Hematopoietic multipotent progenitor cell treated with erythropoietin and hydrocortisone succinate and interleukin-3 and kit ligand, for 8 days (in vitro differentiated cells): Measurements from ENCODE around the gene WSB1.

Experiments used
- DNase-seq: peaks from one replicate; pipeline ENCODE4 v3.0.0-alpha.2; 2015

Gene WSB1

DNA sequence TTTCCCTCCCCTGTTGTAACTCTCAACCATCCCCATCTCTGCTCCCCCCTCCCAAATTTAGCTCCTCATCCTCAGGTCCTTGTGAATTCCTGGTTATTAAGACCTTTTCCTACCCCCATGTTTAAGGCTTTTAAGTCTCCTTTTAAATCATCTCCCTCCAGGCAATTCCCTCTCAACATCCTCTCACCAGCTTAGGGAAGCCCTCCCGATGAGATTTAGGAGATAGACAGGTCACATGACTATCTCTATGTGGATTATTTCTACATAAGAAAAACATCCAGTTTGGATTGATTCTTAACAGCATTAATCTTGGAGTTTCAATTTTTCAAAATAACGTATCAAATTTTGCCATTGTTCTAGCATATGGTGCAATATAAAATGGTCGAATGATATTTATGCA, 12.5 kb upstream of the WSB1 start:
- DNase-seq, result no peak

DNA sequence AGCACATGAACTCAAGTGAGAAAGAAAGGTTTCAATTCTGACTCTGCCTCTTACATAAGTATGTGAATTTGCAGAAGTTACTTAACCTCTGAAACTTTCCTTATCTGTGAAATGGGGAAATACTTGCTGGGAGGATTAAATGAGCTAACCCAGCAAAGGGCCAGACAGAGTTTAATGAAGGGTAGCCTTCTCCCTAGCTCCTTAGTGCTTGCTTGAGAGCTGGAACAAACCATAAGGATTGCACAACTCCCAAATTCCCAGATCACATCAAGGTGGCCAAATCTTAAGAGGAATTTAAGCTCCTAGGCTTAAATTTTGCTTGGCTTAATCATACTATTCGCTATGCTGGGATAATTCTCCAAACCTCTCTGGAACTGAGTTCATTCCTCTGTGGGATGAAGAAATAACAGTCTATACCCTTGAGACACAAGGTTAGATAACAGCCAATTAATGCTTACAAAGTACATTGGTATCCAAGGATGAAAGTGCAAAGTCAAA, 11.8 kb upstream of the WSB1 start:
- no peak for DNase-seq

DNA sequence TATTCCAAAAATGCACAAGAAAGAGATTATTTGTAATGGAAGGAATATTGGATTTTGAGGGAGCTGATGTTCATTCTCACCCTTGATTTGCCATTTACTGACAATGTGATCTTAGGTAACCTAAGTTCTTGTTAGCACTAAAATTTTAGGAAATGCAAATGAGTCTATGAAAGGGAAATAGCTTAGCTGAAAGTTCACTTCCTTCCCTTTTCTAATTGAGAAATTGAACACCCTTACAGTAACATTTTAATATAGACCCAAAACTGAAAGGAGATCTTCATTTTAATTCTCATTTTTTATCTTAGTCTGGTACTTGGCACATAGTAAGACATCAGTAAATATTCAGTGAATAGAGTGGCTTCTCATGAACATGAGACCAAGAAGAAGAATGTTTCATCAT, 10.9 kb upstream of the WSB1 start:
- no peak for DNase-seq

DNA sequence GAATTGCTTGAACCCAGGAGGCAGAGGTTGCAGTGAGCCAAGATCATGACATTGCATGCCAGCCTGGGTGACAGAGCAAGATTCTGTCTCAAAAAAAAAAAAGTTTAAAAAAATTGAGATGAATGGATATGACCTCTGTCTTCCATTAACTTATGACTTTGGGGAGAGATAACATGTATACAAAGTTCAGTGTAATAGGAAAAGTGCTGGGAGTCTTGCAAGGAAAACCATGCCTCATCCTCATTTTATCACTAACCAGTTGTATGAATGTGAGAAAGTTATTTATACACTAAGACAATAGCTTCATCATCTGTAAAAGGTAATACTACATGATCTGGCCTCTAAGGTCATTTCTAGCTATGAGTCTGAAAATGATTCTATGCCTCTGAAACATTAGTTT, 10.2 kb upstream of the WSB1 start:
- DNase-seq, result no peak

DNA sequence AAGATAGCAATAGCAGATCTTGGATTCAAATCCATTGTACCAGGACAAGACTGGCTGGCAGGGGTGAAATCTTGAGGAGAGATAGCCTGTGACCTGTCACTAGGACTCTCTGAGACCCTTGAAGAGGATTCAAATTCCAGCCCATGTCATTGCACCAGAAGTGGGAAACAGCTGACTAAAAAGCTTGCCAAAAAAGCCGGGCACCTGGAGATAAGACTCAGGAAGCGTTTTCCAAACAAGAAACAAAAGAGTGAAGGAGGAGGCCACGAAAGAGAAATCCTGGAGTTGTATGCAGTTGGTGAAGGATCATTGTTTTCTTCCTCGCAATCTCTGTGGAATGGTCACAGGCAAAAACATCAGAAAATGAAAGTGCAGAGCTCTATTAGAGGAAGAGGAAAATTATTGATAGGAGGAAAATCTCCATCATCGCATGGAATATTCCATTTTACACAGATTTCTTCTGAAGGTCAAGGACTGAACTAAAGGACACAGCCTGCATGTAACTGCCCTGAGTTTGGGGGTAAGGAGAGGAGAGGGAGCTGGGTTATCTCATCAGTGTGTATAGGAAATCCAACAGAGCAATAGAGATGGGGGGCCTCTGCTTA, 9.0 kb upstream of the WSB1 start:
- no peak for DNase-seq

DNA sequence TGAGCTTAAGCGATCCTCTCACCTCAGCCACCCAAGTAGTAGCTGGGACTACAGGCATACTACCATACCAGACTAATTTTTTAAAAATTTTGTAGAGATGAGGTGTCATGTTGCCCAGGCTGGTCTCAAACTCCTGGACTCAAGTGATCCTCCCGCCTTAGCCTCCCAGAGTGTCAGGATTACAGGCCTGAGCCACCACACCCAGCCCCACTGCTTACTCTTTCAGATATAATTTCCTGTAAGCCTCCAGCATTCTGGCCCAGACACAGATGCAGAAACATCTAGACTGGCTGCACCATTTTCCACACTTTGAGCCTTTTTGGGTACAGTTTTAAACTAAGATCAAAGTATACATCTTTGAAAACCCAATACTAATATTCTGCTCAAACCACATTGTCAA, 8.4 kb upstream of the WSB1 start:
- DNase-seq, result no peak

DNA sequence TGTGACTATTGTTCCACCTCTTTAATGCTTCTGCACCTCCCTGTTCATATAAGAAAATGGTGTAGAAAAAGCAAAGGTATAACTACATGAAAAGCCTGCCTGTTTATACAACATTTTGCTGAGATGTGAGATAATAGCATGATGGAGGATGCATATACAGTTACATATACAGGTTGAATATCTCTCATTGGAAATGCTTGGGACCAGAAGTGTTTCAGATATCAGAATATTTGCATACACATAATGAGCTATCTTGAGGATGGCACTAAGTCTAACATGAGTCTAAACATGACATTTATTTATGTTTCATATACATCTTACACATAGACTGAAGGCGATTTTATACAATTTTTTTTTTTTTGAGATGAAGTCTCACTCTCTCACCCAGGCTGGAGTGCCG, 5.7 kb upstream of the WSB1 start:
- no peak for DNase-seq

DNA sequence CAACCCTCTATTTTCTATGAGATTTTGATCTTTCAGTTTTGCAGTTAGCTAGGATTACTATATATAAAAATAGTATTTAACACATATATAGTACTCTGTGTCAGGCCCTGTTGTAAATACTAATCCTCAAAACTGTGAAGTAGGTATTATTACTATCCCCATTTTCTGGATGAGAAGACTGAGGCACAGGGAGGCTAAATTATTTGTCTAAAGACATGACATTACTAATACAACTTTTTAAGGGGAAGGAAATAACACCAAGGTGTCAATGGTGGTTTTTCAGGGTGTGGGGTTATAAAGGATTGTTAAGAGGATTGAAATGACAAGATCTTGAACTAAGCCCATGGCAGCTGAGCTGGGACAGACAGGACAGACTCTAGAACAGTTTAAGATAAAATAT, 4.1 kb upstream of the WSB1 start:
- DNase-seq, result no peak

DNA sequence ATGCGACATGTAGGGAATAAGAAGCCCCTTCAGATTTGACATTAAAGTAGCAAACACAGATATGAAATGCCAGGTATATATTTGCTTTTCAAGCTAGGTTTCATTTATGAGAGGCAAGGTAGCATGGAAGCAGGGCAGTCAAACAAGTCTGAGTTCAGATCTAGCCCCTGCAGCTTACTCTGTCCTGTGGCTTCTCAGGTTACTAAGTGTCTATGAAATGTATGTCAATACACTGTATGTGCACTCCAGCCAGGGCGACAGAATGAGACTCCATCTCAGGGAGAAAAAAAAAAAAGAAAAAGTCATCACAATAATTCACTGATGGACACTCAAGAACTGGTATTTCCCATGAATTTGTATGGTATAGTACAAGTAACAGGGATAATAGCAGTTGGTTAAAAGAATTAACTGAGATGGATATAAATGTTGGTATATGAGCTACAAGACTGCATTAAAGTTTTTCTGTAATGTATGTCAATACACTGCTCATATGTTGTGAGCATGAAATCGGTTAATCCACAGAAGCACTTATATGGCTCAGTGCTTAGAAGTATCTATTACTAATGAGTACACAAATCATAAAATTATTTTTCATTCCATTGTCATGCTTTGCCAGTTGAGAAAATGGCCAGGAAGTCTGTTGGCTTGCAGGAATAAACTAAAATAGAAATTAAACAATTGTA, 2.9 kb upstream of the WSB1 start:
- DNase-seq, result no peak

DNA sequence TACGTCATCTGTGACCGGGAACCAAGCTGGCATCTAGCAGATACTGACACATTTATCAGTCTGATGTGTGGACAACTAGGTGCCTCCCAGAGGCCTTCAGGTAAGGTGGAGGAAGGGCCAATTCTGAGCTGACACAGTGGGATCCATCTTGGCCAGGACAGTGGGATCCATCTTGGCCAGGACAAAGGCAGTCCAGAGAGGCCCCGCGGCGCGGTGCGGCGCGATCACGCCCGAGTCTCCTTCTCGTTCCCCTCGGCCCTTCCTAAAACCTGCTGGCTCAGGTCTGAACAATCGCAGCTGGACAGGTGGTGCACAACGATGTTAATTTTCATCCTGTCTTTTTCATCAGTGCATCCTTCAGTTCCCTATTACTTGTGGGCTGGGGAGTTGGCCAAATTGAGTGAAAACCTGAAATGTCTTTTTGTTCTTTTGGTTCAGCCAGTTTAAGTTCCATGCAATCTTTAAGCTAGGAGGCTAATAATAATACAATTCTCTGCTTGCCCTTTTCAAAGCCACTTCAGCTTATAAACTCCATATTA, 486 bp upstream of the WSB1 start:
- DNase-seq, result no peak

DNA sequence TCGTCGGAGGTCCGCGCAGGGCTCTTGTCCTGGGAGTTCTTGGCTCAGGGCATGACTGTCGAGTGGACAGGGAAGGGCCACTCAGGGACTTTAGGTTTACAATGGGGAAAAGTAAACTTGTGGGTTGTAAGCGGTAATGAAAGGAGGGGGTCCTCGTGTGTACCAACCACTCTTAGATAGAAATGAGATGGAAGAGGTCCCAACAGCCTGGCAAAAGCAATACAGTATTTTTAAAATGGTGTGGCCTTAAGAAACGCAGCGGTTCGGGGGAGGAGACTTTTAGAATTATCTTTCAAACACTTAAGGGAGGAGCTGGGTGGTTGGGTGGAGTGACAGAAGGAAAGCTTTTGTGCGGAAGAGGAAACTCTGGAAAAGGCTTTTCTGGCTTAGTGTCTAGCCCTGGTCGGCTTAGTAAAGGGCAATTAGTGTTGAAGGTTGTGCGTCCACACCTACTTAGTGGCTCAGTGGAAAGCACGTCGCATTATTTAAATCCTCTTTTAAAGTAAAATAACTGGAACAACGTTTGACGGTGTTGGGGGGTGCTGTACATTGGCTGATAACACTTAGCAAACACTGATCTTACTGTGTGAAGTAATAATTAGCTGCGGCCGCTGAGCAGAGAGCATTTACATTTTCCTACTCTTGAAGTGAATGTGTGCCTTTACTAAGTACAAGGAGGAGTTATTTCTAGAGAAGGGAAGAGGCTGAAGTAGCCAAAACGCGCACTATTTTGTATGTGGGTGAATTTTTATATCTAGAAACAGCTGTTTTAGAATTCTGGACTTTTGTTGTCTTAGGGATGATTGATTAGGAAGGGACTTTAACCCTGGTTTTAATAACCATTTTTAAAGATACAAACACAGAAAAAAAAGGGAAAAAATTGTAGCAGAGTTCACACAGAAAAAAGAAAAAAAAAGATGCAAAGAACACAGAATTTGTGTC, 1.0 kb downstream of the WSB1 start:
- DNase-seq, result peak; percentile 96

DNA sequence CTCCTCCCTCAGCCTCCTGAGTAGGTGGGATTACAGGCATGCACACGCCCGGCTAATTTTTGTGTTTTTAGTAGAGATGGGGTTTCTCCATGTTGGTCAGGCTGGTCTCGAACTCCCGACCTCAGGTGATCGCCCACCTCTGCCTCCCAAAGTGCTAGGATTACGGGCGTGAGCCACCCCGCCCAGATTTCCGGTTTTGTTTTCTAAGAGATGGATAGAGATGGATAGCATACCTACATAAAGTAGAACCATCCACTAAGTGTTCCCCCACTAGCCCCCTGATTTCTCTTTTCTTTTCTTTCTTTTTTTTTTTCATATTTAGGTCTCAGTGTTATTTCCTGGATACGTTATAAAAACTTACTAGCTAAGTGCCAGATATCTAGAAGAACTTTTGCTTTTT, 2.0 kb downstream of the WSB1 start:
- no peak for DNase-seq

DNA sequence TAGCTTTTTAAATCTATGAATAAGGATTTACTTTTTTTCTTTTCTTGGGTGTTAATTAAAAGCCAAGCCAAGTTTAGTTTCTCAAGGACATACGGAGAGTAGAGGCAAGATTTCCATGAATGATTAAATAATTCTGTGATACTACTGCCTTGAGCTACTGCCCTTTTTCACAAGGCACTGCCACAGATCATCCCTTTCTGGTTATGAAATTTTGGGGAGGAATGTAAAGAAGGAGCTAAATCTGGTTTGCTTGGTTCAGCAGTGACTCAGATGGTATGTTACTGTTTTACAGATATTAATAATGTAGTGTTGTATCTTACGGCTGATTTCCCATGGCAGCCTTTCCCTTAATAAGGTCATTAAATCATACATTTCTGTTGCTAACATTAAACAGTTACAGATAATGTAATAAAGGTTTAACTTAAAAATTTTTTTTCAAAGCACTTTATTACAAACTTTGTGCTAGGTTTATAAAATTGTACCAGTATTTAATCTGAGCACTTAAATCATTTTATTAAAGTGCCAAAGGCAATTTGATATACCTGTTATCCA, 2.6 kb downstream of the WSB1 start:
- DNase-seq, result no peak

DNA sequence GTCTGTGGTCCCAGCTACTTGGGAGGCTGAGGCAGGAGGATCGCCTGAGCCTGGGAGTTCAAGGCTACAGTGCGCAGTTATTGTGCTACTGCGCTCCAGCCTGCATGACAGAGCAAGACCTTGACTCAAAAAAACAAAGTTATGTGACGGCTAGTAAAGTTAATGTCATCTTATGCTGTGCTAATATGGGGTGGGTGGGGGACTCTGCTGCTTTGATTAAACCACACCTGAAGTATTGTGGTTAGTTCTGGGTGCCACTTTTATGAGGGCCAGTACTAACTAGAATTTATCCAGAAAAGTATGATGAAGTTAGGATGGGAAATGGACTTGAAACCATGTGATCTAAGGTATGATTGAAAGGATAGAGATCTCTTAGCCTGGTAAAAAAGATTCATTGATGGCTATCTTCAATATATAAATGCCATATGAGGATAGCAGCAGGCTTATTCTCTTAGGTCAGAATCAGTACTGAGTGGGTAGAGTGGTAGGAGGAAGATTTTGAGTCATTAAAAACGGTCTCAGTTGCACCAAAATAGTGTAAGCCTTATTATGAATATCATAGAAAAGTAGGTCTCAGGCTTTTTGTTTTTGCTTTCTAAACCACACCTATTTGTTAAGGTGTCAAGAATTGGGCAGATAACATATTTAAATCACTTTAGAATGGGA, 5.6 kb downstream of the WSB1 start:
- no peak for DNase-seq

DNA sequence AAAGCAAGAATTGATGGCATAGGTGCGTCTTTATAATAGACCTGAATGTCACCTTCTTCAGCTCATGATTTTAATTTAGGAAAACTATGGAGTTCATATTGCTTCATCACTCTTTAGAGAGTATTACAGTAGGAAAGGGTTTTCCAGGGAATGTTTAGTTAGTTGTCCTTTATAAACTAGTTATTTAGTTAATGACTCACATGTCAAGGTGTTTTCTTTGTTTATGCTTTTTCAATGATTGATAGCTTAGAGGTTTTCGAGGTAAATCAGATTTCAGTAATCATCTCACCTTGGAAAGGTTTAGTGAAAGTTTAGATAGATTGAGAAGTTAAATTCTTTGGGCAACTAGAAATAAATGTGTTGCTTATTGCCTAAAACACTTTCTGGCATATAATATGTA, 9.8 kb downstream of the WSB1 start:
- no peak for DNase-seq

DNA sequence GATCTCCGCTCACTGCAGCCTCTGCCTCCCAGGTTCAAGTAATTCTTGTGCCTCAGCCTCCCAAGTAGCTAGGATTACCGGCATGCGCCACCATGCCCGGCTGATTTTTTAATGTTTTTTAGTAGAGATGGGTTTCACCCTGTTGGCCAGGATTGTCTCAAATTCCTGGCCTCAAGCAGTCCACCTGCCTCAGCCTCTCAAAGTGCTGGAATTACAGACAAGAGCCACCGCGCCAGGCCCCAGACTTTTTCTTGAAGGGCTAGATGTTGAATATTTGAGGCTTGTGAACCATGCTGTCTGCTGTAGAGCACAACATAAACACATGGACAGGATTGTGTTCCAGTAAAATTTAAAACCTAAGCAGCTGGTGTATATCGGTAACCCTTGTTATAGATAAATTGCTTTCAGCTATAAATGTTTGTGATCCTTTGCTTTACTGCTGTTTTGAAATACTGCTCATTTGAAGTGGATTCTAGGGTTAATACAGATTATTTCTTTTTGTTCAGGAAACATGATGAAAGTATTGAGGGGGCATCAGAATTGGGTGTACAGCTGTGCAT, 12.4 kb downstream of the WSB1 start:
- DNase-seq, result no peak

DNA sequence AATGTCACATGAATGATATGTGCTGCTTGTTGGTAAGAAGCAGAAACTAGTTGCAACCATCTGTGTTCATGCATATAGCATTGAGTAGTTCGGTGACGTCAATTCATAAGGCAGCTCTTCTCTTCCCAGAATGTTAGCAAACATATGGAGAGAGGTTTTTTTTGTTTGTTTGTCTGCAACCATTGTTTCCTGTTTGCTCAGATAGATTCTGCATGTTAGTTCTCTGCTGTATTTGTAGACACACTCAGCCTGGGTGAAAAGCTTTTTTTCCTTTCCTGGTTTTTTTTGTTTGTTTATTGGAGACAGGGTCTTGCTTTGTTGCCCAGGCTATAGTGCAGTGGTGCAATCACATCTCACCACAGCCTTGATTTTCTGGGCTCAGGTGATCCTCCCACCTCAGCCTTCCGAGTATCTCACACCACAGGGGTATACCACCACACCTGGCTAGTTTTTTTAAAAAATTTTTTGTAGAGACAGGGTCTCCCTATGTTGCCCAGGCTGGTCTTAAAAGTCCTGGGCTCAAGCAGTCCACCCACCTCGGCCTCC, 16.7 kb downstream of the WSB1 start:
- no peak for DNase-seq

DNA sequence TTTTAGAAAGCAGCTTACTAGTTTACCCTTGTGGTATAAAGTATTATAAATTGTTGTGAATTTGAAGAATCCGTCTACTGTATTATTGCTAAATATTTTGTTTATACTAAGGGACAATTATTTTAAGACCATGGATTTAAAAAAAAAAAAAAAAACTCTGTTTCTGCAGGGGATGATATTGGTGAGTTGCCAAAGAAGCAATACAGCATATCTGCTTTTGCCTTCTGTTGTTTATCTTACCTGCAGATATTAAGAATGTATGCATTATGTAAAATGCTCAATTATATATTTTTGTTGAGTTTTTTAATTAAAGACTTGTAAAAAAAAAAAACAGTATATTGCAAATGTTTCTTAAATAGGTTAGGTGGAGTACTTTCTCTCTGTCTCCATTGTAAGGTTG, 19.4 kb downstream of the WSB1 start:
- peak; percentile 66 for DNase-seq

DNA sequence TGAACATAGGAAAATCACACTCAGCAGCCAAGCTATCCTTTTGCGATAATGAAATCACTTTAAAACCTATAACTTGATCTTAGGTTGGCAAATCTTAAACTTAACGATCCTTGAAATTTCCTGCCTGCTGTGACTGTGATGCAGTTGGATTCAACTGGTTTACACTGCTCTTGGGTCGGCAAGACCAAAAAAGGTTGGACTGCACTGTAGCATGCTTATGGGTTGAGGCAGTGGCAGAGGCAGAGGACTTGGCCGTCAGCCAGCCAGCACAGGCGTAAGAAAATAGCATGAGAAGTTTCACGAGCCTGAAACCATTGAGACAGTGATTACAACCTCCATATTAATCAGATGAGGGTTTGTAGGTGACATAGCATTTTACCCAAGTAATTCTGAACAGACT, 21.4 kb downstream of the WSB1 start:
- DNase-seq, result peak; percentile 87

DNA sequence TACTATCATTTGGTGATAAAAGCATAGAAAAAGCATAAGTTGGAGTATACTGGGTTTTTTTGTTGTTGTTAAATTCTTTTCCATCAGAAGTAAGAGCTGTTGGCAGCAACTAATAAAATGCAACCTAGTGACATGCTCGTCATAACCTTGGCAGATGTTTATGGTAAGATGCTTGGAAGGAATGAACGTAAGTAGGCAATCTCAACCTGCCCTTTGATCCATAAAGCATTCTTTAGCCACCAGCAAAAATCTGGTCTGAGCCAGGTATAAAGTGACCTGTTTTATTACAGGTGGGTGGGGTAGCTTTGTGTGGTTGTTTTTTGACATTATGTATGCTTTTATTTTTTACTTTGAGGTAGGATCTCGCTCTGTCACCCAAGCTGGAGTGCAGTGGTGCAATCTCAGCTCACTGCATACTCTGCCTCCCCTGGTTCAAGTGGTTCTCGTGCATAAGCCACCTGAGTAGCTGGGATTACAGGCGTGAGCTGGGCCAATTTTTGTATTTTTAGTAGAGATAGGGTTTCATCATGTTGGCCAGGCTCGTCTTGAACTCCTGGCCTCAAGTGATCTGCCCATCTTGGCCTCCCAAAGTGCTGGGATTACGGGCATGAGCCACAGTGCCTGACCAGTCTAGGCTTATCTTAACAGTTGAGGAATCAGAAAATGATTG, 22.0 kb downstream of the WSB1 start:
- no peak for DNase-seq

DNA sequence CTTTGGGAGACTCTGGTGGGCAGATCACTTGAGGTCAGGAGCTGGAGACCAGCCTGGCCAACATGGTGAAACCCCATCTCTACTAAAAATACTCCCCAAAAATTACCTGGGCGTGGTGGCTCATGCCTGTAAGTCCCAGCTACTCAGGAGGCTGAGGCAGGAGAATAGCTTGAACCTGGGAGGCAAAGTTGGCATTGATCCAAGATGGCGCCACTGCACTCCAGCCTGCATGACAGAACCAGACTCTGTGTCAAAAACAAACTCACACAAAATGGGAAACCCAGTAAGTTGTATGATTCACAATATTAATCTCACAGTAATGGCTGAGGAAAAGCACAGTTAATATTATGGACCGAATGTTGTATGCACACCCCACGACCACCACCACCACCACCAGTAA, 24.3 kb downstream of the WSB1 start:
- peak; percentile 35 for DNase-seq
